Right ventricle myocardium inferior (tissue), 1 donor: ENCODE results near the gene NT5C. TPM values are rescaled to one million over a fixed set of nuclear protein-coding genes. Genes with fewer than 3 reads are reported as not detected.

Experiments
- ATAC-seq: fragments of 200-7000 bp; cut with Tn5 transposase; one replicate; pipeline ENCODE4 v1.9.1; 2020; ENCODE audit warnings: mild to moderate bottlenecking, moderate library complexity
- DNase-seq: peaks from one replicate; pipeline ENCODE4 v3.0.0; 2021; ENCODE audit errors: missing footprints
- intact Hi-C: fragments of 100-400 bp; cut with DNase I; formaldehyde crosslinking; loops from one replicate; pipeline ENCODE4 v1.11.0; 2022
- total RNA-seq: library from RNA; stranded (reverse); fragmentation: NEBNext Ultra II Directional; extraction: Animal tissue kit (Norgen Biotek cat#: 25700); gene quantifications from one replicate; pipeline ENCODE4 v1.2.1, GENCODE V29; 2021
- donor health status: DM: no; HTN: yes; CAD: no; lungs with severe emphysema.

Gene NT5C
- total RNA-seq, 1 donor from 2014 or later = 24.6 TPM

- intact Hi-C loops = no loop called here
- ATAC-seq = no peak
- no peak for DNase-seq
Observed at GRCh38 chr17:75082683-75083082, 48.9 kb downstream of the NT5C start.

- intact Hi-C loops = no loop called here
- DNase-seq (no peak), ATAC-seq (no peak)
Observed at GRCh38 chr17:75081611-75082540, 49.7 kb downstream of the NT5C start.

Other genes starting within 250 kb of the NT5C start
- gene FADS6, start 238.1 kb downstream of the NT5C start, total RNA-seq = 0.19 TPM
- gene USH1G, start 208.5 kb downstream of the NT5C start, total RNA-seq = not detected
- not detected for gene OTOP2, start 207.5 kb downstream of the NT5C start, total RNA-seq
- not detected for gene OTOP3, start 195.8 kb downstream of the NT5C start, total RNA-seq
- gene HID1, start 159.0 kb downstream of the NT5C start, total RNA-seq = 8.5 TPM
- 22.1 TPM for gene CDR2L, start 144.1 kb downstream of the NT5C start, total RNA-seq
- 51.4 TPM for gene MRPL58, start 119.1 kb downstream of the NT5C start, total RNA-seq
- gene ATP5PD, start 84.8 kb downstream of the NT5C start, total RNA-seq = 863 TPM
- gene KCTD2, start 84.5 kb downstream of the NT5C start, total RNA-seq = 26.7 TPM
- 7.1 TPM for gene SLC16A5, start 43.8 kb downstream of the NT5C start, total RNA-seq
- 6.4 TPM for gene ARMC7, start 21.8 kb downstream of the NT5C start, total RNA-seq
- gene JPT1, start 22.8 kb upstream of the NT5C start, total RNA-seq = 17.1 TPM
- gene SUMO2, start 51.2 kb upstream of the NT5C start, total RNA-seq = 217 TPM
- gene NUP85, start 73.9 kb upstream of the NT5C start, total RNA-seq = 28.7 TPM
- gene GGA3, start 129.9 kb upstream of the NT5C start, total RNA-seq = 25.1 TPM
- gene MRPS7, start 130.1 kb upstream of the NT5C start, total RNA-seq = 123 TPM
- 15.1 TPM for gene MIF4GD, start 139.5 kb upstream of the NT5C start, total RNA-seq
- gene SLC25A19, start 157.7 kb upstream of the NT5C start, total RNA-seq = 19.5 TPM